Neuron (in vitro differentiated cells): ENCODE measurements around the gene EEF1E1.
"Not testable (repeated sequence)": the region's sequence is repeated elsewhere in the genome, so short reads cannot be mapped to it uniquely, and the experiment has no call there.

Experiments used
- H2AFZ ChIP-seq: one replicate; pipeline ENCODE4 v1.6.1; 2013; ENCODE audit warnings: low read depth, mild to moderate bottlenecking, inconsistent platforms, low read length, moderate library complexity
- H3K27me3 ChIP-seq: one replicate; pipeline ENCODE4 v1.6.1; 2013; ENCODE audit warnings: low read length; ENCODE audit not compliant: insufficient read depth
- H3K36me3 ChIP-seq: one replicate; pipeline ENCODE4 v1.6.1; 2013; ENCODE audit warnings: low read length; ENCODE audit not compliant: insufficient read depth
- H3K4me1 ChIP-seq: one replicate; pipeline ENCODE4 v1.6.1; 2013; ENCODE audit warnings: low read length; ENCODE audit not compliant: insufficient read depth
- H3K4me3 ChIP-seq: 2 replicates; pipeline ENCODE4 v1.5.1; 2013; ENCODE audit warnings: mild to moderate bottlenecking, low read length, moderate library complexity
- H3K9me3 ChIP-seq: one replicate; pipeline ENCODE4 v1.6.1; 2013; ENCODE audit warnings: low read length

Gene EEF1E1

DNA sequence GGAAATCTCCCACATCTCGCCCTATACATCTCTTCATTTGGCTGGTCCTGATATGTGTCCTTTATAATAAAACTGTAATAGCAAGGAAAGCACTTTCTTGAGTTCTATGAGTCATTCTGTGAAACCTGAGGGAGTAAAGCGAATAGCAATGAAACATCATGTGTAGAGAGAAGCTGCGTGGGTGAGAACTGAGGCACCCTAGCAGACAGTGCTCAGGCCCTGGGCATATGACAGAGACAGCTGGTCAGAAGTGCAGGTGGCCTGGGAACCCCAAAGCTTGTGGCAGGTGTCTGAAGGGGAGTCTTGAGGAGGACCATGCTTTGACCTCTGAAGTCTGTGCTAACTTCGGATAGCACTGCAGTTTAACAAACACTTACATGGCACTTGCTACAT is 36.8 kb downstream of the EEF1E1 start:
- Histone ChIP-seq H2AFZ (no peak overlapping the region), H3K4me1 (peaks cover 18% of the 10 kb centered on the region), H3K27me3 (no peaks in the 10 kb centered on the region), H3K36me3 (peaks cover 9% of the 10 kb centered on the region), H3K9me3 (no peaks in the 10 kb centered on the region), H3K4me3 (no peak overlapping the region)

DNA sequence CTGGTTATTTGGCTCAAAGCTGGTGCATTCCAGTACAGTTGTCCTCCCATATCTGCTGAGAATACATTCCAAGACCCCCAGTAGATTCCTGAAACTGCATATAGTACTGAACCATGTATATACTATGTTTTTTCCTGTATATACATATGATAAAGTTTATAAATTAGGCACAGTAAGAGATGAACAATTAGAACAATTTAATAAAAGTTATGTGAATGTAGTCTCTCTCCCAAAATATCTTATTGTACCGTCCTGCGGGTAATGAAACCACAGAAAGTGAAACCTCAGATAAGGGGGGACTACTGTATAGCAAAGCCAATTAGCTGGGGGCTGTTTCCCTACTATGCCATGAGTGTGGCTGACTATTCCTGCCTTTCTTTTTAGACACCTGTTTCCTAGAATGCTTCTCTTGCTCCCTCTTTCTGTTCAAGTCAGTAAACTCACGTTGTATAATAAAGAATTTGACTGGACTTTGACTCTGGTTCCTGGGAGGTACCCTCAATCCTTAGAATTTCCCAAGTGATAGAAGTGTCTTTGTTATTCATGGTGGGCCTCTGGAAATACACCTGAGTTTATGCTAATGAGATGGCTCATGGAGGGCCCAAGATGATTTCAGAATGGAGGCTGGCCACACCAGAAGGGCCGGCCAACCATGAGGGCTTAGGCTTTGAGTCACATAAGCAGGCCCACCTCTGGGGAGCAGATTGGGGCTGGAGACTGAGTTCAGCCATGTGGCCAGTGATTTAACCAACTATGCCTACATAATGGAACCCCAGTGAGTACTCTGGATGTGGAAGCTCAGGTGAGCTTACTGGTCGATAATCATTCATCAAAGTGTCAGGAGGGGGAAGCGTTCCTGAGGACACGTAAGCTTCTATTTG is 37.5 kb downstream of the EEF1E1 start:
- Histone ChIP-seq H3K27me3 (no peaks in the 10 kb centered on the region), H3K9me3 (no peaks in the 10 kb centered on the region), H3K4me1 (peaks cover 18% of the 10 kb centered on the region), H2AFZ (peak overlapping the region; percentile 38), H3K4me3 (peak overlapping the region; percentile 66), H3K36me3 (peaks cover 15% of the 10 kb centered on the region)

DNA sequence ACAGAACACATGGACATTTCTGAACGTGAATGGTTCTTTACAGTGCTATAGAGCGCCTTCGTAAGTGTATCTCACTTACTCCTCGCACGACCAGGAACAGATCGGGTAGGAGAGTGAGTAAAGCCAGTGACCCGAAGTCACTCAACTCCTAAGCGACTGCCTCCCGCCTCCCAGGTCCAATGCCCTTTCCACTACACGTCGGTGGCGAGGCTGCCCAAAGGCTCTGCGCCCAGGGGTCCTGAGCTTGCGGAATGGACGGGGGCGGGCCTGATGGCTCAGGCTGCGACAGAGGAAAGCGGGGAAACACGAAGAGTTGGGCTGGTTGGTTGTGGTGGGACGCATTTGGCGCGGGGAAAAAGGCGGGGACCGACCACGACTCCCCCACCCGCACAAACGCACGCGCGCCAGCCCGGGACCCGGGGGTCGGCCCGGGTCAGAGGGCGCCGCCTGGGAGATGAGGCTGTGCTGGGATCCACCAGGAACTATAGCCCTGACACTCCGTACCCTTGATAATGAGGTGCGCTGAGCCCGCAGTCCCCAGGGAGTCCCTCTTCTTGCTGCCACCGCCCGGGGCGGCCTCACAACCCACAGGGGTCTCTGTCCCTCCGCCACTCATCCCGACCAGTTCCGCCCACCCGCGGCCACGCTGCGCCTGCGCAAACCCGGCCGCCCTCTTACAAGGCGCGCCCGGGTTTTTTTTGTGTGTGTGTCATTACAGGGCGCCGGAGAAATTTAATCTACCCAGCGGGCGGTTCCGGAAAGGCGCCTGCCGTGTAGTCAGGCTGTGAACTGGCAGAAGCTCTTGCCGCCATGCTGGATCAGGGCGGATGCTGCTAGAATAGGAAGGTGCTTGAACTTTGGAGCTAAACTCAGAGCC is 38.3 kb downstream of the EEF1E1 start, which contains the start of gene BLOC1S5:
TSS of gene BLOC1S5 (minus strand) at position 629 of the 877 bp plus-strand sequence. CDS start at position 616, 13 bp downstream.
- Histone ChIP-seq H3K4me1 (peaks cover 11% of the 10 kb centered on the region), H3K9me3 (no peaks in the 10 kb centered on the region), H3K4me3 (peak within 1 kb of the TSS; percentile 66), H3K27me3 (no peaks in the 10 kb centered on the region), H2AFZ (peak within 1 kb of the TSS; percentile 38), H3K36me3 (peaks cover 15% of the 10 kb centered on the region)

DNA sequence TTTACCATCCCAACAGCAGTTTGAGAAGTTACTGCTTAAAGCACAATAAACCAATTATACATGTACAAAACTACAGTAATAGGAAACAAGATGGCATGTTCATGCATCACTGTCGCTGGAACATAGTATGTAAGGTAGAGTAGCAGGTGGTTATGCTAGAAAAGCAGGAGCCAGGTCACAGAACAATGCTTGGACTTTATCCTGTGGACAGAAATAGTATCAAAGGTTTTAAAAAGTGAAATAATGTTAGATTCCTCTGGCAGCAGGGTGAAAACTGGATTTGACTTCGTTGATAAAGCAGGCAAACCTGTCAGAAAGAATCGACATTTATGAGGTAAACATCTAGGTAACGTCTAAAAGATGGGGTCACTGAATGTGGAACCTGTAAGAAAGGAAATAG is 40.6 kb downstream of the EEF1E1 start:
- H3K36me3 ChIP-seq, result peaks cover 18% of the 10 kb centered on the region
- no peak overlapping the region for H2AFZ ChIP-seq
- no peak overlapping the region for H3K4me3 ChIP-seq
- no peaks in the 10 kb centered on the region for H3K9me3 ChIP-seq
- no peaks in the 10 kb centered on the region for H3K27me3 ChIP-seq
- peaks cover 10% of the 10 kb centered on the region for H3K4me1 ChIP-seq

DNA sequence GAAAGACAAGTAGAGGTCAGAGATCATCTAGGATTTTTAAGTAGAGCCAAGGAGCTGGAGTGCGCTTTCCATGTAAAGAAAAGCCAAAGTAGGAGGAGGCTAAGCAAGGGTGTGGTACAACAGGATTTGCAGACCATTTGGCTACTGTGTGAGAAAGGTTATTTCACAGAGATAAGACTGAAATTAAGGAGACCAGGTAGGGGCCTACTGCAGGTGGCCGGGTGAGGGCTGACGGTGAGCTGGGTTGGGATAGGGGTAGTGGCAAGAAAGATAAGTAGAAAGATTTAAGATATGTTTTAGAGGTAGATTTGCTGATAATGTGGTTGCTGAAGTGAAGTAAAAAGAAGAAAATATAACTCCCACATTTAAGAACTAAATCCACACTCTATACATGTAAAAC is 42.0 kb downstream of the EEF1E1 start:
- H3K36me3 ChIP-seq, result peaks cover 21% of the 10 kb centered on the region
- no peak overlapping the region for H2AFZ ChIP-seq
- peaks cover 10% of the 10 kb centered on the region for H3K4me1 ChIP-seq
- H3K27me3 ChIP-seq, result no peaks in the 10 kb centered on the region
- H3K4me3 ChIP-seq, result no peak overlapping the region
- no peaks in the 10 kb centered on the region for H3K9me3 ChIP-seq

DNA sequence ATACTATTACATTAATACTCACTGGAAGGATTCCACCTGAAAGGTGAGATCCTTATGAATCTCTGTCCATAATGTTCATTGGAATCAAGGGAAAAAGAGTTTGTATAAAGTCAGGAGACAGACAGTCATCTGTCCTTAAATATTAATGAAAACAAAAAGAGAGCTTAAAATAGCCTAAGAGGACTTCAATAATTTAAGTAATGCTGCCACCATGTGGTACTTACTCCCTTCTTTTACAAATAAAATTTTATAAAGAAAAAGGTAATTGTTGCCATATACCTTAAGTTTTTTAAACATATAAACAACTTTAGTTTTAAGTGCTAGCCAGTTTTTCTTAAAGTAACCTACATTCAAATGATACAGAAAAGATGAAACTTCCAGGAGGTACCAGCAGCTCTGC is 43.2 kb downstream of the EEF1E1 start:
- Histone ChIP-seq H3K27me3 (no peaks in the 10 kb centered on the region), H3K4me3 (no peak overlapping the region), H3K4me1 (peaks cover 6% of the 10 kb centered on the region), H3K36me3 (peaks cover 23% of the 10 kb centered on the region), H3K9me3 (no peaks in the 10 kb centered on the region), H2AFZ (no peak overlapping the region)

DNA sequence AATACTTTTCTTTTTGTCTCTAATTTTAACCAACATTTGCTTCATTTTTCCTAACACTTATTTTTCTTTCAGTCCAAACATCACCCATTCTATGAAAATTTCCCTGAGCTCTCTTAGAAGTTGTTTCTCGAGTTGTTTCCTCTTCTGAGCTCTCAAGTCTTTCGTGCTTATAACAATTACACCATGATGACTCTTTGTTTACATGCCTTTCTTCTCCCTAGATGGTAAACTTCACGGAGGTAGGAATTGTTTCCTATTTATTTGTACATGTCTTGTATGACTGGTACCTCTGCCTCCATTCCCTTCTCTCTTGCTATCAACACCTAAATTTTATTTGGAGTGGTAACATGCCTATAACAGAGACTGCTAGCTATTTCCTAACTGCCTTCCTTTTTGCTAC is 44.6 kb downstream of the EEF1E1 start:
- no peak overlapping the region for H3K4me3 ChIP-seq
- H3K36me3 ChIP-seq, result peaks cover 23% of the 10 kb centered on the region
- H2AFZ ChIP-seq, result no peak overlapping the region
- no peaks in the 10 kb centered on the region for H3K9me3 ChIP-seq
- H3K4me1 ChIP-seq, result no peaks in the 10 kb centered on the region
- H3K27me3 ChIP-seq, result no peaks in the 10 kb centered on the region

DNA sequence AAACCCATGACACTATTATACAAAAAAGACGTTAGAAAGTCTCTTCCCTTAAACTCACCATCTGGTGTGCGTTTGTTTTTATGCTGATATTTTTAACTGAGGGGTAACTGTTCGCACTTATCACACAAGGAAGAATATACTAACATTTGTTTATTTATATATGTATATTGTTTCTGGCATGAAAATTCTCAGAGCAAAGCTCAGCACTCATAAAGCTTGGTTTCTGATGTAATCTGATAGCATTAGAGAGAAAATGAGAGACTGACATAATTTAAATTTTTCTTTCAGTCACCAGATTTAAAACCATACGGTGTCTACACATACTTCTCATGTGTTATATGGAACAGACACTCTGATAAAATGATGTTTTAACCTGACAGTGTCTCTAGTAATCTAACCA is 45.1 kb downstream of the EEF1E1 start:
- Histone ChIP-seq H3K27me3 (no peaks in the 10 kb centered on the region), H3K4me1 (no peaks in the 10 kb centered on the region), H3K4me3 (no peak overlapping the region), H2AFZ (no peak overlapping the region), H3K36me3 (peaks cover 23% of the 10 kb centered on the region), H3K9me3 (no peaks in the 10 kb centered on the region)

DNA sequence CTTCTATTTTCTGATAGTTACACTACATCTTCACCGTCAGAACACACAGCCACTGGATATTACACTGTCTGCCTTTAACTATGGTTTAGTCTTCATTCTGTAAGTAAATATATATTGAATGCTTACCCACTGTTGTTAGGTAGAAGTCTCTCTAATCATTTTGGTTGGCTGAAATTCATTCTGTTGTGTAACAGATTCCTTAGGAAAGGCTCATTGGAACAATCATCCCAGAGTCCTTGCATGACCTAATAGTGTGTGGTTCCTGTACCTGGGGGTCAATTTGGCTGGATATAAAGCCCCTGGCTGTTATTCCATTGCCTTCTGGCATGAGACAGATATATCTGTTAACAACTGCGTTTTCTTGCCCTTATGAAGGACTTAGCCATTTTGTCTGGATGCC is 48.1 kb downstream of the EEF1E1 start:
- Histone ChIP-seq H3K27me3 (no peaks in the 10 kb centered on the region), H3K4me3 (no peak overlapping the region), H3K9me3 (no peaks in the 10 kb centered on the region), H3K4me1 (no peaks in the 10 kb centered on the region), H2AFZ (no peak overlapping the region), H3K36me3 (peaks cover 15% of the 10 kb centered on the region)

DNA sequence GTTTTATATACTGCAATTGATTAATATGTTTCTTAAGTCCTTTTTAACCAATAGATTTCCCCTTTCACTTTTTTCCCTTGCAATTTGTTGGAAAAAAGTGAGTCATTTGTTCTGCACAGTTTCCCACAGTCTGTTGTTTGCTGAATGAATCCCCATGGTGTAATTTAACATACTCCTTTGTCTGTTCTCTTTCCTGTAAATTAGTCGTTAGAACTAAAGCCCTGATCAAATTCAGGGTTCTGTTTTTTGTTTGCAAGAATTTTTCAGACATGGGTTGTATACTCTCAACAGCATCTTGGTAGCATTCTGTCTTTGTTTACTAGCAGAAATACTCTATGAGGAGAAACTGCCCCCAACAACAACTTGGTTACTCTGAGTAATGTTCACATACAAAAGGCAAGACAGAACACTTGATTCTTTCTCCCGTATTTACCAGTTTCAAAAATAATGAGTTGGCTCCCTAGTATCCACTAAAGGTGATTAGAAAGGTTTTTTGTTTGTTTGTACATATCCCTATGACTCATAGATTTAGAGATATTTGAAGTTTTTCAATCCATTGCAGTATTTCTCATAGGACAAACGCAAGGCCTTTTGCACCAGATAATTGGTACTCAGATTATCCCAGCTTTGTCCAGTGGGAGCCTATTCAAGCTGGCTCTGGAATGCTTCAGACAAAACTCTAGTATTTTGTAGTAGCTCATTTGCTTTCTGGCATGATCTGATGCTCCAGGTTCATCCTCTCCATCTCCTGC is 54.6 kb downstream of the EEF1E1 start:
- Histone ChIP-seq H3K27me3 (no peaks in the 10 kb centered on the region), H3K4me3 (no peak overlapping the region), H3K4me1 (no peaks in the 10 kb centered on the region), H3K9me3 (peaks cover 7% of the 10 kb centered on the region), H2AFZ (no peak overlapping the region), H3K36me3 (peaks cover 7% of the 10 kb centered on the region)

DNA sequence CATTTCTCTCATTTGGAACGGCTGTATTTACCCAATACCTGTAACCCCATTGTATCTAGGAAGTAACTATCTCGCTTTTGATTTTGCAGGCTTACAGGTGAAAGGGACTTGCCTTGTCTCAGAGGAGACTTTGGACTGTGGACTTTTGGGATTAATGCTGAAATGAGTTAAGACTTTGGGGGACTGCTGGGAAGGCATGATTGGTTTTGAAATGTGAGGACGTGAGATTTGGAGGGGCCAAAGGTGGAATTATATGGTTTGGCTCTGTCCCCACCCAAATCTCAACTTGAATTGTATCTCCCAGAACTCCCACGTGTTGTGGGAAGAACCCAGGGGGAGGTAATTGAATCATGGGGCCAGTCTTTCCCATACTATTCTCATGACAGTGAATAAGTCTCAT is 56.6 kb downstream of the EEF1E1 start:
- not testable (repeated sequence) for H3K27me3 ChIP-seq, H3K4me1 ChIP-seq, H2AFZ ChIP-seq, H3K9me3 ChIP-seq, H3K36me3 ChIP-seq, H3K4me3 ChIP-seq

DNA sequence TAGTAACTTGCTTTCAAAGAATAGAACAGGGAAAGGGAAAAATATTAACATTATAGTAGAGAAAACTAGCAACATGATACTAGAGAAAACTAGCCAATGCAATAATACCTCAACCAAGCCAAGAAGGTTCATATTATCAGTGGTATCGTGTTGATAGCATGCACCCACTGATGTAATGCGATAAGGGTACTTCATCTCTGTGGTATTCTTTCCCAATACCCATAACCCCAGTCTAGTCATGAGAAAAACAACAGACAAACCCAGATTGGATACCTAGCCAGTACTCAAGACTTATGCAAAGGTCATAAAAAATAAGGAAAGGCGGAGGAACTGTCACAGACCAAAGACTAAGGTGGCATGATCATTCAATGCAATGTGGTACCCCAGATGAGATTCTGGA is 59.1 kb downstream of the EEF1E1 start:
- H3K9me3 ChIP-seq, result peaks cover 10% of the 10 kb centered on the region
- H3K36me3 ChIP-seq, result peaks cover 17% of the 10 kb centered on the region
- H3K27me3 ChIP-seq, result no peaks in the 10 kb centered on the region
- no peaks in the 10 kb centered on the region for H3K4me1 ChIP-seq
- H3K4me3 ChIP-seq, result no peak overlapping the region
- no peak overlapping the region for H2AFZ ChIP-seq
